ENCODE results near the gene CKLF. TPM values are rescaled to one million over a fixed set of nuclear protein-coding genes. Genes with fewer than 3 reads are reported as not detected.
A peak's percentile ranks its signal among the peaks of the same experiment; 100 is the strongest.

CKLF gene
- total RNA-seq, 1 experiment from 2014 or later = 293 TPM

DNA sequence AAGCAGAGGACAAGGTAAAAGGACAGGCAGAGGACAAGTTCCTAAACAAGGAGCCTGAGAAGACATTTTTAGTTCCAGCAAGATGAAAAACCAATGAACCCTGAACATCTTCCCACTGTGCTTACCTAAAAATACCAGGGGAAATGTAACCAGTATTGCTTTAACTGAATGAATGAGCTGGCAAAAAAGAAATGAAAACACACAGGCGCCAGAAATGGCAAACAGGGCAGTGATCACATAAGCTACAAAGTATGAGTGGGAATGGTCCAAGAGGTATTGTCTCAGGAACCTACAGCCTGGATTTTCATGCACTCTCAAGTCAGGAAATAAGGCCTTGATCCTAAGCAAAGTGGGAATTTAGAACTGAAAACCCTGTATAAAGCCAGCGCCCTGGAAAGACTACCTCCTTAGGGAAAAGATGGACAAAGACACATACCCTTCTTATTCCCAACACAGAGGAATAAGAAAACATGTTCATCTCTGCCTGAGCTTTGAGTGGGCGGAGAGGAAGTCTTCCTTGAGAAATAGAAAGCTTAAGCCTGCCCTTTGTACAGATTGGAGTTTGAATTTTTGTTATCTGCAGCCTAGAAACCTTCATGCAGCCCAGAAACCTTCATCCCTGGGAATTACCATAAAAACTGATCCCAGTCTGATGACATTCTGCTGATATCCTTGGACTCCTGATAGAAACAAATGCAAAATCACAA lies 29.0 kb downstream of the CKLF start:
- H3K4me3 Mint-ChIP-seq (ENCODE audit: low read depth, unreplicated experiment) = no peak overlapping the region
- H3K36me3 Mint-ChIP-seq (ENCODE audit: insufficient read depth, unreplicated experiment) = peaks cover 5% of the 10 kb centered on the region
- H3K9me3 Mint-ChIP-seq (ENCODE audit: low read depth, unreplicated experiment) = no peaks in the 10 kb centered on the region
- peaks cover 29% of the 10 kb centered on the region for H3K4me1 Mint-ChIP-seq (ENCODE audit: low read depth, unreplicated experiment)
- TF ChIP-seq, protein P1, sequence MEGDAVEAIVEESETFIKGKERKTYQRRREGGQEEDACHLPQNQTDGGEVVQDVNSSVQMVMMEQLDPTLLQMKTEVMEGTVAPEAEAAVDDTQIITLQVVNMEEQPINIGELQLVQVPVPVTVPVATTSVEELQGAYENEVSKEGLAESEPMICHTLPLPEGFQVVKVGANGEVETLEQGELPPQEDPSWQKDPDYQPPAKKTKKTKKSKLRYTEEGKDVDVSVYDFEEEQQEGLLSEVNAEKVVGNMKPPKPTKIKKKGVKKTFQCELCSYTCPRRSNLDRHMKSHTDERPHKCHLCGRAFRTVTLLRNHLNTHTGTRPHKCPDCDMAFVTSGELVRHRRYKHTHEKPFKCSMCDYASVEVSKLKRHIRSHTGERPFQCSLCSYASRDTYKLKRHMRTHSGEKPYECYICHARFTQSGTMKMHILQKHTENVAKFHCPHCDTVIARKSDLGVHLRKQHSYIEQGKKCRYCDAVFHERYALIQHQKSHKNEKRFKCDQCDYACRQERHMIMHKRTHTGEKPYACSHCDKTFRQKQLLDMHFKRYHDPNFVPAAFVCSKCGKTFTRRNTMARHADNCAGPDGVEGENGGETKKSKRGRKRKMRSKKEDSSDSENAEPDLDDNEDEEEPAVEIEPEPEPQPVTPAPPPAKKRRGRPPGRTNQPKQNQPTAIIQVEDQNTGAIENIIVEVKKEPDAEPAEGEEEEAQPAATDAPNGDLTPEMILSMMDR (IDR thresholded peaks at IDR 0.05; ENCODE audit: unreplicated experiment) = no peak
- no TSS peak for BruUV-seq (replicated peaks)
- no peak for DNase-seq
- intact Hi-C loops (cut with micrococcal nuclease; ENCODE audit: unreplicated experiment) = no loop called here
- CTCF ChIA-PET = interaction anchor here (0.5 to 1.5 kb wide), 3 partner anchors 8 to 60 kb away, joined by 3 to 4 read pairs (median 3); no protein-coding TSS in a partner anchor
- H3K27me3 Mint-ChIP-seq (ENCODE audit: unreplicated experiment) = no peaks in the 10 kb centered on the region
- peak overlapping the region; percentile 31 for H3K27ac Mint-ChIP-seq (ENCODE audit: unreplicated experiment)

DNA sequence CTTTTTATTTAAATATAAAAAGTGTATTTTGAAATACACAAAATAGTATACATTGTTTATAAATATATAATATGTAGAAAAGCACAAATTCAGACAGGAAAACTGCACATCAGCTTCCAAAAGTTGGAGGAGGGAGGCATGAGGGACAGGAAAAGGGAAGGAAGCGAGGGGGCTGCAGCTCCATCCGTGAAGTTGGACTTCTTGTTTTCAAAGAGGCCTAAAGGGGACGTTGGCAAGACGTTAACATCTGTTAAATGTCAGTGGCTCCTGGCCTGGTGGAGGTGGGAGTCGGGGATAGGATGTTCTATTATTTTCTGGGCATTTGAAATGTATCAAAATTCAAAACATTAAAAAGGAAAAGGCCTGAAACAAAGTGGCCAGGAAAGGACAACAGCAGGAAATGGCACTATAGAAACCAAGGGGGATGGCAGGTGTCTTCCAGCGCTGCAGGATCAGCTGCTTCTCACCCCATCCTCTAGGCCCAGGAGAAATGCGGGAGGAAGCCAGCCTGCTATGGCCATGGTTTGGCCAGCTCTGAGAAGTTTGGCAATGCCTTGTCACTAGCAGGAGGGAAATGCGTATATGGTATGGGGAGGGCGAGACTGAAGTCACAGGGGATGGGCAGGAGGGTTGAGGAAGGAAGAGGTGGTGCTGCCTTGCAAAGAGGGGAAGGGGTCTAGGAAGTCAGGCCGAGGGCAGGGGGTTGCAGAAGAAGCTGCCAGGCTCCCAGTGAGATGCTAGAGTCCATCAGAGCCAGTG lies 33.3 kb downstream of the CKLF start:
- peaks cover 23% of the 10 kb centered on the region for H3K4me1 Mint-ChIP-seq (ENCODE audit: low read depth, unreplicated experiment)
- TF ChIP-seq, protein P1 (IDR thresholded peaks at IDR 0.05; ENCODE audit: unreplicated experiment) = no peak
- no peaks in the 10 kb centered on the region for H3K9me3 Mint-ChIP-seq (ENCODE audit: low read depth, unreplicated experiment)
- no peaks in the 10 kb centered on the region for H3K27me3 Mint-ChIP-seq (ENCODE audit: unreplicated experiment)
- no peak for DNase-seq
- H3K4me3 Mint-ChIP-seq (ENCODE audit: low read depth, unreplicated experiment) = no peak overlapping the region
- peaks cover 4% of the 10 kb centered on the region for H3K36me3 Mint-ChIP-seq (ENCODE audit: insufficient read depth, unreplicated experiment)
- BruUV-seq (replicated peaks) = no TSS peak
- no peak overlapping the region for H3K27ac Mint-ChIP-seq (ENCODE audit: unreplicated experiment)
- CTCF ChIA-PET = interaction anchor here (0.6 kb wide), 1 partner anchor 176 kb away, joined by 4 read pairs; no protein-coding TSS in a partner anchor
- intact Hi-C loops (cut with micrococcal nuclease; ENCODE audit: unreplicated experiment) = no loop called here

DNA sequence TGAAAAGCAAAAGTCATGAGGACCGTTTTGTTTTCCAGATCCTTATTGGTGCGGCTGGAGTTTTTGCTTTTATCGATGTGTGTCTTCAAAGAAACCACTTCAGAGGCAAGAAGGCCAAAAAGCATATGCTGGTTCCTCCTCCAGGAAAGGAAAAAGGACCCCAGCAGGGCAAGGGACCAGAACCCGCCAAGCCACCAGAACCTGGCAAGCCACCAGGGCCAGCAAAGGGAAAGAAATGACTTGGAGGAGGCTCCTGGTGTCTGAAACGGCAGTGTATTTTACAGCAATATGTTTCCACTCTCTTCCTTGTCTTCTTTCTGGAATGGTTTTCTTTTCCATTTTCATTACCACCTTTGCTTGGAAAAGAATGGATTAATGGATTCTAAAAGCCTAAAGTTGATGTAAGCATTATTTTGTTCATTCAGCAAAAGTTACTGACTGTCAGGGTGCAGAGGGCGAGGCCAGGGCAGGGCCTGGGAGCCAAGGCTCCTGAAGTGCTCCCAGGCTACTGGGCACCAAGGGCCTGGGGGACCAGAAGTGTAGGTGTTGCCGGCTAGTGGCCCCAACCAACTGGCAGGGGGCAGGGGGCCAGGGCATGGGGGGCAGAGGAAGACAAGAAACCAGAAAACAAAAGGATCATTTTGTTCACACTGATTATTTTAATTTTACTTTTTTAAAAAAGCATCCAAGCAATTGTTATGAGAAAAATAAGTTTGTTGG lies 35.7 kb downstream of the CKLF start:
- intact Hi-C loops (cut with micrococcal nuclease; ENCODE audit: unreplicated experiment) = no loop called here

More for the DNA sequence above, 35.7 kb downstream of the CKLF start:
- DNase-seq = no peak
- H3K27ac Mint-ChIP-seq (ENCODE audit: unreplicated experiment) = no peak overlapping the region
- H3K4me3 Mint-ChIP-seq (ENCODE audit: low read depth, unreplicated experiment) = no peak overlapping the region
- no TSS peak for BruUV-seq (replicated peaks)
- peaks cover 7% of the 10 kb centered on the region for H3K4me1 Mint-ChIP-seq (ENCODE audit: low read depth, unreplicated experiment)
- CTCF ChIA-PET = no interaction called here
- H3K36me3 Mint-ChIP-seq (ENCODE audit: insufficient read depth, unreplicated experiment) = peaks cover 4% of the 10 kb centered on the region
- H3K27me3 Mint-ChIP-seq (ENCODE audit: unreplicated experiment) = no peaks in the 10 kb centered on the region
- H3K9me3 Mint-ChIP-seq (ENCODE audit: low read depth, unreplicated experiment) = no peaks in the 10 kb centered on the region
- TF ChIP-seq, protein P1 (IDR thresholded peaks at IDR 0.05; ENCODE audit: unreplicated experiment) = no peak

Measured in Calu3 (cell line).